K562 (cell line): ENCODE data around the gene TANK. TPM values are rescaled to one million over a fixed set of nuclear protein-coding genes. Genes with fewer than 3 reads are reported as not detected.

Source experiments
- ATAC-seq: fragments of 200-7000 bp; cut with Tn5 transposase; 3 replicates; pipeline ENCODE4 v1.9.1; 2020; ENCODE audit warnings: moderate library complexity
- BruUV-seq: library from RNA; stranded (reverse); fragments of 400-500 nt; replicated peaks from 2 replicates; lab custom pipeline; 2021; lab: Mats Ljungman, UMichigan
- CTCF ChIA-PET: fragments of 300-600 bp; formaldehyde crosslinking; extraction: SDS; loops from one replicate; lab custom pipeline; 2021; ENCODE audit warnings: low intra/inter-chr PET ratio; lab: Yijun Ruan, JAX
- POLR2A ChIA-PET: fragments of 300-600, 350-650 bp; sonication (Branson Sonifier 250); formaldehyde crosslinking; extraction: SDS; loops from one replicate; lab custom pipeline; 2021; ENCODE audit warnings: antibody characterized with exemption, inconsistent platforms; lab: Yijun Ruan, JAX
- DNase-seq, 4 experiments: peaks; one replicate each; pipeline versions ENCODE4 v3.0.0 to v3.0.0-alpha.2; 2011 to 2018; ENCODE audit warnings: low spot score in 3 of 4, mixed read lengths in 3 of 4; ENCODE audit errors: extremely low read depth in 1 of 4
- FAIRE-seq: peaks from 2 replicates; lab custom pipeline; 2011; peaks lifted over from hg19 to GRCh38; lab: Jason Lieb, UNC
- H2AFZ ChIP-seq: 2 replicates; pipeline ENCODE4 v1.6.0; 2011; ENCODE audit warnings: low read depth, low read length, control low read depth, inconsistent platforms
- H3K27ac ChIP-seq: fragments of 200-600 bp; 3 replicates; pipeline ENCODE4 v1.8.0; 2011; ENCODE audit warnings: low read depth, mild to moderate bottlenecking, control low read depth, inconsistent platforms, low read length, moderate library complexity, mixed read lengths; ENCODE audit errors: extremely low read depth
- H3K27me3 ChIP-seq, 2 experiments: fragments of 300-600 bp in 1 of 2; 2 replicates in 1 of 2; 3 replicates in 1 of 2; pipeline versions ENCODE4 v1.6.0 to v1.8.0; 2011; ENCODE audit warnings: inconsistent platforms in 2 of 2, low read length in 2 of 2, mild to moderate bottlenecking in 1 of 2, mixed read lengths in 1 of 2, moderate library complexity in 1 of 2; ENCODE audit not compliant: control insufficient read depth in 2 of 2, insufficient read depth in 2 of 2
- H3K36me3 ChIP-seq: fragments of 300-600 bp; 3 replicates; pipeline ENCODE4 v1.8.0; 2011; ENCODE audit warnings: mild to moderate bottlenecking, low read length, inconsistent platforms; ENCODE audit not compliant: control insufficient read depth, insufficient read depth
- H3K4me1 ChIP-seq, 2 experiments: fragments of 200-600 bp in 1 of 2; replicated peaks in 1 of 2; 2 replicates in 1 of 2; 3 replicates in 1 of 2; pipeline versions ENCODE4 v1.5.1 to v1.8.0; 2011; ENCODE audit warnings: inconsistent platforms in 2 of 2, low read length in 2 of 2, mild to moderate bottlenecking in 1 of 2, mixed read lengths in 1 of 2, moderate library complexity in 1 of 2; ENCODE audit not compliant: control insufficient read depth in 2 of 2, insufficient read depth in 2 of 2
- H3K4me2 ChIP-seq: 2 replicates; pipeline ENCODE4 v1.6.1; 2011; ENCODE audit warnings: low read length, control low read depth, inconsistent platforms, mixed read lengths; ENCODE audit not compliant: insufficient read depth
- H3K4me3 ChIP-seq: fragments of 200-600 bp; sonication (generic), shearing (Covaris generic); 2 replicates; pipeline ENCODE4 v1.5.1; 2016; ENCODE audit warnings: control low read depth, inconsistent platforms
- H3K79me2 ChIP-seq: fragments of 200-600 bp; 3 replicates; pipeline ENCODE4 v1.8.0; 2011; ENCODE audit warnings: low read length, inconsistent platforms; ENCODE audit not compliant: control insufficient read depth, insufficient read depth
- H3K9ac ChIP-seq, 2 experiments: 2 replicates each; pipeline versions ENCODE4 v1.6.0 to v1.6.1; 2011; ENCODE audit warnings: low read depth in 2 of 2, low read length in 2 of 2, control low read depth in 1 of 2, inconsistent platforms in 1 of 2, mild to moderate bottlenecking in 1 of 2, mixed read lengths in 1 of 2; ENCODE audit not compliant: insufficient read depth in 1 of 2
- H3K9me1 ChIP-seq: one replicate; pipeline ENCODE4 v1.6.0; 2011; ENCODE audit warnings: inconsistent platforms, mild to moderate bottlenecking, low read length, moderate library complexity; ENCODE audit not compliant: control insufficient read depth, insufficient read depth
- H3K9me3 ChIP-seq: replicated peaks from 2 replicates; pipeline ENCODE4 v1.5.1; 2011; ENCODE audit warnings: low read depth, low read length, inconsistent platforms; ENCODE audit not compliant: control insufficient read depth, insufficient read depth
- H4K20me1 ChIP-seq: replicated peaks from 2 replicates; pipeline ENCODE4 v1.6.1; 2011; ENCODE audit warnings: low read length, inconsistent platforms, mixed read lengths; ENCODE audit not compliant: control insufficient read depth, insufficient read depth
- BACH1 ChIP-seq: fragments of 200-800 bp; sonication (Bioruptor generic); IDR thresholded peaks from 2 replicates; pipeline ENCODE4 v1.6.1; 2016; ENCODE audit warnings: missing genetic modification characterization, missing compliant biosample characterization
- EHMT2 ChIP-seq: fragments of 450-650 bp; IDR thresholded peaks from 2 replicates; pipeline ENCODE4 v1.6.1; 2018; ENCODE audit warnings: antibody characterized with exemption
- HMGN3 ChIP-seq: IDR thresholded peaks from 2 replicates; pipeline ENCODE4 v1.6.1; 2011; ENCODE audit warnings: borderline replicate concordance, low read depth, mild to moderate bottlenecking, mixed read lengths, low read length; ENCODE audit not compliant: insufficient read length; ENCODE audit errors: extremely low read depth
- KDM1A ChIP-seq, 2 experiments: fragments of 450-650 bp; IDR thresholded peaks; 2 replicates each; pipeline ENCODE4 v1.6.1; 2016; ENCODE audit warnings: mild to moderate bottlenecking in 2 of 2
- SAP30 ChIP-seq: fragments of 200-600 bp; sonication (generic); IDR thresholded peaks from 2 replicates; pipeline ENCODE4 v1.6.1; 2012; ENCODE audit warnings: borderline replicate concordance, low read depth, mild to moderate bottlenecking, moderate library complexity, low read length, control low read depth, inconsistent platforms; ENCODE audit not compliant: insufficient read depth, poor library complexity, severe bottlenecking
- TBP ChIP-seq: optimal IDR thresholded peaks from 2 replicates; pipeline ENCODE3; 2011; ENCODE audit warnings: low read depth, low read length, improper control_type of control experiment
- TCFL5 ChIP-seq: fragments of 250-450 bp; sonication (Bioruptor Pico); conservative IDR thresholded peaks from 2 replicates; pipeline ENCODE4 v1.6.1; 2021; ENCODE audit warnings: mild to moderate bottlenecking, moderate library complexity, matching md5 sums
- YBX1 ChIP-seq: fragments of 450-650 bp; IDR thresholded peaks from 2 replicates; pipeline ENCODE4 v1.7.1; 2016; ENCODE audit warnings: mild to moderate bottlenecking
- ZBED1 ChIP-seq: IDR thresholded peaks from 2 replicates; pipeline ENCODE4 v1.6.1; 2014
- ZBTB1 ChIP-seq: sonication (generic); formaldehyde crosslinking; IDR thresholded peaks from 2 replicates; pipeline ENCODE4 v1.8.1; 2023; ENCODE audit warnings: missing genetic modification reagents, low read depth, mild to moderate bottlenecking, borderline replicate concordance
- ZC3H11A ChIP-seq: IDR thresholded peaks from 2 replicates; pipeline ENCODE4 v1.6.1; 2012; ENCODE audit warnings: low read depth, low read length, improper control_type of control experiment
- ZNF318 ChIP-seq, 2 experiments: fragments of 450-650 bp; IDR thresholded peaks; 2 replicates each; pipeline ENCODE4 v1.6.1; 2016; ENCODE audit warnings: mild to moderate bottlenecking in 2 of 2, borderline replicate concordance in 1 of 2, low read depth in 1 of 2, moderate library complexity in 1 of 2
- ZNF584 ChIP-seq: fragments of 200-800 bp; sonication (Bioruptor generic); IDR thresholded peaks from 2 replicates; pipeline ENCODE4 v1.6.1; 2016; ENCODE audit warnings: low read depth, mild to moderate bottlenecking, missing genetic modification characterization, missing compliant biosample characterization
- WGBS: fragments of 100-300 bp; shearing (Covaris generic); methylation state at CpG from one replicate; pipeline ENCODE4 v1.1.6; 2016; ENCODE audit warnings: low coverage, mixed read lengths; ENCODE audit not compliant: insufficient coverage; ENCODE audit errors: missing lambda C conversion rate; 5-methylcytosine and 5-hydroxymethylcytosine counted together
- in situ Hi-C: fragments of 300-500 bp; cut with MboI; formaldehyde crosslinking; loops from 4 replicates; pipeline ENCODE4 v1.15.0; 2018; ENCODE audit warnings: inconsistent platforms, mixed read lengths
- intact Hi-C: fragments of 100-400 bp; cut with micrococcal nuclease; formaldehyde crosslinking; loops from 2 replicates; pipeline ENCODE4 v1.14.2; 2022
- polyA plus RNA-seq, 8 experiments: library from polyadenylated mRNA; depleted of rRNA in 4 of 8; stranded (reverse) in 5 of 8; unstranded in 3 of 8; fragments of >200 nt; fragmentation: Nextera tagmentation in 2 of 8; fragmentation: Illumina TruSeq in 1 of 8; extraction: Ambion mirVana in 2 of 8; extraction: Trizol in 1 of 8; gene quantifications; 2 replicates each; pipeline versions ENCODE4 v1.2.1 to v1.2.3, GENCODE V29; 2011 to 2014; ENCODE audit warnings: inconsistent platforms in 1 of 8, missing spikeins in 1 of 8
- total RNA-seq, 7 experiments: library from RNA; depleted of rRNA in 6 of 7; stranded (reverse); fragments of >200 nt in 6 of 7; fragmentation: Illumina TruSeq in 2 of 7; extraction: Trizol in 2 of 7; gene quantifications; 2 replicates each; pipeline versions ENCODE4 v1.2.1 to v1.2.3, GENCODE V29; 2011 to 2021; ENCODE audit warnings: low replicate concordance in 1 of 7
- TF ChIP-seq, protein P1 (sequence below): fragments of 450-650 bp; formaldehyde crosslinking; IDR thresholded peaks from 2 replicates; pipeline ENCODE4 v1.4.0; 2020; ENCODE audit warnings: mild to moderate bottlenecking, moderate library complexity

TANK gene
- total and polyA plus RNA-seq, 9 of the 15 experiments (the other 6 are each of a cell fraction or from before 2014, with no cell fraction given) = 43.0 to 91.5 (median 54.4) TPM

- ChIA-PET POLR2A (interaction anchor here (1.3 kb wide), 1 partner anchor 9 kb away, joined by 7 read pairs; no protein-coding TSS in a partner anchor), CTCF (no interaction called here)
- no TSS peak for BruUV-seq
- Histone ChIP-seq H3K27me3 (no peaks in the 10 kb centered on the region; a peak in 1 of 5 replicates), H3K4me3 (no peak overlapping the region), H3K4me1 (no peaks in the 10 kb centered on the region), H3K27ac (no peak overlapping the region), H3K9me1 (no peaks in the 10 kb centered on the region), H3K9ac (no peak overlapping the region), H3K79me2 (no peaks in the 10 kb centered on the region), H2AFZ (no peak overlapping the region), H3K9me3 (0 out of 2 replicates have a peak, but pooled peaks cover 3% of the 10 kb centered on the region), H4K20me1 (no peaks in the 10 kb centered on the region), H3K36me3 (no peaks in the 10 kb centered on the region), H3K4me2 (no peak overlapping the region)
- DNase-seq = no peak
- no peak for FAIRE-seq
- in situ Hi-C loops (no loop called here), intact Hi-C loops (no loop called here)
- WGBS = 0% methylated on average over 2 of the region's 3 CpGs
- ATAC-seq = no peak; the same call in 2 of the 3 replicates
- TF ChIP-seq ZNF584 (no peak), EHMT2 (no peak), BACH1 (tag) (no peak), ZBTB1 (no peak), KDM1A (IDR thresholded peaks at IDR 0.05) (no peak), HMGN3 (no peak), SAP30 (no peak), ZBED1 (no peak), TBP (no peak), YBX1 (no peak), ZNF318 (IDR thresholded peaks at IDR 0.05; ENCODE audit: borderline replicate concordance in 1 of 2, low read depth in 1 of 2) (no peak), TCFL5 (CRISPR knock-in tag) (no peak), ZC3H11A (no peak)
- TF ChIP-seq, protein P1, sequence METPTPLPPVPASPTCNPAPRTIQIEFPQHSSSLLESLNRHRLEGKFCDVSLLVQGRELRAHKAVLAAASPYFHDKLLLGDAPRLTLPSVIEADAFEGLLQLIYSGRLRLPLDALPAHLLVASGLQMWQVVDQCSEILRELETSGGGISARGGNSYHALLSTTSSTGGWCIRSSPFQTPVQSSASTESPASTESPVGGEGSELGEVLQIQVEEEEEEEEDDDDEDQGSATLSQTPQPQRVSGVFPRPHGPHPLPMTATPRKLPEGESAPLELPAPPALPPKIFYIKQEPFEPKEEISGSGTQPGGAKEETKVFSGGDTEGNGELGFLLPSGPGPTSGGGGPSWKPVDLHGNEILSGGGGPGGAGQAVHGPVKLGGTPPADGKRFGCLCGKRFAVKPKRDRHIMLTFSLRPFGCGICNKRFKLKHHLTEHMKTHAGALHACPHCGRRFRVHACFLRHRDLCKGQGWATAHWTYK (CRISPR knock-in tag) = no peak
Observed at GRCh38 chr2:161146996-161147395, 13.2 kb upstream of the TANK start.
